A549 (cell line): ENCODE measurements around the gene PNRC2. TPM values are rescaled to one million over a fixed set of nuclear protein-coding genes. Genes with fewer than 3 reads are reported as not detected.

Source experiments
- ATAC-seq, 2 experiments: fragments of 200-7000 bp in 1 of 2; fragments of >200 bp in 1 of 2; cut with Nextera tagmentation in 1 of 2; cut with Tn5 transposase in 1 of 2; 3 replicates each; pipeline versions ENCODE4 v1.8.0 to v1.9.1; 2018 to 2020; ENCODE audit warnings: mild to moderate bottlenecking in 1 of 2, moderate library complexity in 1 of 2
- CTCF ChIA-PET: fragments of 300-600 bp; sonication (Branson Sonifier 250); formaldehyde crosslinking; extraction: SDS; loops from one replicate; lab custom pipeline; 2021; ENCODE audit warnings: antibody characterized with exemption, inconsistent platforms; lab: Yijun Ruan, JAX
- POLR2A ChIA-PET: fragments of 350-600 bp; formaldehyde crosslinking; extraction: SDS; loops from one replicate; lab custom pipeline; 2021; ENCODE audit warnings: antibody characterized with exemption, inconsistent platforms; lab: Yijun Ruan, JAX
- DNase-seq, 2 experiments: peaks; one replicate each; pipeline versions ENCODE4 v3.0.0 to v3.0.0-alpha.2; 2011 to 2016; ENCODE audit warnings: low read depth in 1 of 2, low spot score in 1 of 2
- FAIRE-seq: peaks from 2 replicates; lab custom pipeline; 2011; peaks lifted over from hg19 to GRCh38; lab: Jason Lieb, UNC
- H3K27ac ChIP-seq, 2 experiments: fragments of >200 bp; sonication (Bioruptor Twin); formaldehyde crosslinking; 3 replicates each; pipeline ENCODE4 v1.5.1; 2016 to 2017
- H3K4me1 ChIP-seq: fragments of >200 bp; sonication (Bioruptor Twin); formaldehyde crosslinking; 3 replicates; pipeline ENCODE4 v1.6.1; 2016
- H3K4me2 ChIP-seq: fragments of >200 bp; sonication (Bioruptor Twin); formaldehyde crosslinking; 3 replicates; pipeline ENCODE4 v1.6.1; 2016
- H3K4me3 ChIP-seq: fragments of >200 bp; sonication (Bioruptor Twin); formaldehyde crosslinking; 3 replicates; pipeline ENCODE4 v1.5.1; 2016
- H3K9me3 ChIP-seq: fragments of >200 bp; sonication (Bioruptor Twin); formaldehyde crosslinking; 3 replicates; pipeline ENCODE4 v1.6.1; 2016
- CHD4 ChIP-seq: fragments of 200-600 bp; sonication (generic); IDR thresholded peaks from 2 replicates; pipeline ENCODE4 v1.6.1; 2016; ENCODE audit warnings: antibody characterized with exemption, mild to moderate bottlenecking, borderline replicate concordance
- EHF ChIP-seq: fragments of 250-450 bp; sonication (Bioruptor Pico); IDR thresholded peaks from 2 replicates; pipeline ENCODE4 v1.5.0; 2020; ENCODE audit warnings: mild to moderate bottlenecking
- EHMT2 ChIP-seq: fragments of 200-600 bp; sonication (generic); IDR thresholded peaks from 2 replicates; pipeline ENCODE4 v1.6.1; 2016; ENCODE audit warnings: antibody characterized with exemption, low read depth, mild to moderate bottlenecking, moderate library complexity
- EP300 ChIP-seq, 2 experiments: fragments of >200 bp; sonication (Bioruptor Twin); formaldehyde crosslinking; IDR thresholded peaks; 2 replicates in 1 of 2; 3 replicates in 1 of 2; pipeline ENCODE4 v1.6.1; 2016 to 2017
- FOSB ChIP-seq: fragments of 250-450 bp; sonication (Bioruptor Pico); IDR thresholded peaks from 2 replicates; pipeline ENCODE4 v1.5.0; 2020; ENCODE audit warnings: mild to moderate bottlenecking, moderate library complexity
- FOSL2 ChIP-seq, 2 experiments: fragments of 450-650 bp in 1 of 2; fragments of >200 bp in 1 of 2; sonication (Bioruptor Twin) in 1 of 2; formaldehyde crosslinking; IDR thresholded peaks; 2 replicates each; pipeline versions ENCODE4 v1.5.0 to v1.6.1; 2016 to 2020; ENCODE audit warnings: mild to moderate bottlenecking in 1 of 2, moderate library complexity in 1 of 2
- HDAC2 ChIP-seq: fragments of 200-600 bp; sonication (generic); IDR thresholded peaks from 2 replicates; pipeline ENCODE4 v1.6.1; 2016
- JUN ChIP-seq, 2 experiments: fragments of >200 bp; sonication (Bioruptor Twin); formaldehyde crosslinking; IDR thresholded peaks; 2 replicates in 1 of 2; 3 replicates in 1 of 2; pipeline ENCODE4 v1.6.1; 2016 to 2017
- KDM5A ChIP-seq: fragments of 200-600 bp; sonication (generic); IDR thresholded peaks from 2 replicates; pipeline ENCODE4 v1.6.1; 2016; ENCODE audit warnings: antibody characterized with exemption, mild to moderate bottlenecking
- MAFK ChIP-seq: fragments of 450-650 bp; IDR thresholded peaks from 2 replicates; pipeline ENCODE4 v1.6.1; 2014; ENCODE audit not compliant: partially characterized antibody
- NPAS2 ChIP-seq: fragments of 250-450 bp; sonication (Bioruptor Pico); IDR thresholded peaks from 2 replicates; pipeline ENCODE4 v1.8.0; 2022; ENCODE audit warnings: mild to moderate bottlenecking, moderate library complexity, borderline replicate concordance
- PHF8 ChIP-seq: fragments of 200-600 bp; sonication (generic); IDR thresholded peaks from 2 replicates; pipeline ENCODE4 v1.6.1; 2016; ENCODE audit warnings: low read depth, mild to moderate bottlenecking, antibody characterized with exemption, moderate library complexity, borderline replicate concordance
- POLR2A ChIP-seq: IDR thresholded peaks from 2 replicates; pipeline ENCODE4 v1.6.1; 2012; ENCODE audit warnings: mild to moderate bottlenecking, low read length
- RAD21 ChIP-seq, 2 experiments: fragments of >200 bp in 1 of 2; sonication (Bioruptor Twin) in 1 of 2; formaldehyde crosslinking in 1 of 2; IDR thresholded peaks in 1 of 2; conservative IDR thresholded peaks in 1 of 2; 2 replicates in 1 of 2; 3 replicates in 1 of 2; pipeline ENCODE4 v1.6.1; 2012 to 2018; ENCODE audit warnings: inconsistent platforms in 1 of 2
- RFX5 ChIP-seq: fragments of 450-650 bp; IDR thresholded peaks from 2 replicates; pipeline ENCODE4 v1.7.1; 2014; ENCODE audit warnings: antibody characterized with exemption, mild to moderate bottlenecking, moderate library complexity
- ZC3H11A ChIP-seq: fragments of 450-650 bp; IDR thresholded peaks from 2 replicates; pipeline ENCODE4 v1.6.1; 2014; ENCODE audit warnings: antibody characterized with exemption, mild to moderate bottlenecking
- WGBS: methylation state at CpG from one replicate; pipeline ENCODE4 v1.1.6; 2017; ENCODE audit errors: missing lambda C conversion rate; 5-methylcytosine and 5-hydroxymethylcytosine counted together
- polyA minus RNA-seq: library from RNA; depleted of rRNA, polyadenylated mRNA; stranded (reverse); fragments of >200 nt; gene quantifications from 2 replicates; pipeline ENCODE4 v1.2.3, GENCODE V29; 2011; rRNA and poly(A)+ RNA removed
- polyA plus RNA-seq, 4 experiments: library from polyadenylated mRNA; depleted of rRNA in 3 of 4; stranded (reverse); fragments of >200 nt; fragmentation: RNase III in 1 of 4; extraction: RNeasy Plus Mini Kit Qiagen cat#74134 plus additional on column Dnase treatment in 1 of 4; gene quantifications; 2 replicates in 3 of 4; 3 replicates in 1 of 4; pipeline ENCODE4 v1.2.3, GENCODE V29; 2011 to 2017
- TF ChIP-seq, protein P1 (sequence below): fragments of 250-450 bp; sonication (Bioruptor Pico); IDR thresholded peaks from 2 replicates; pipeline ENCODE4 v1.5.0; 2020; ENCODE audit warnings: low read depth, mild to moderate bottlenecking, moderate library complexity
- TF ChIP-seq, protein P2 (sequence below): IDR thresholded peaks from 2 replicates; pipeline ENCODE4 v1.6.1; 2012
- TF ChIP-seq, protein P3 (sequence below): fragments of 450-650 bp; IDR thresholded peaks from 2 replicates; pipeline ENCODE4 v1.6.1; 2014; ENCODE audit warnings: antibody characterized with exemption
- TF ChIP-seq, protein P4 (sequence below): fragments of >200 bp; sonication (Bioruptor Twin); formaldehyde crosslinking; IDR thresholded peaks from 3 replicates; pipeline ENCODE4 v1.6.1; 2016

Gene PNRC2, protein sequence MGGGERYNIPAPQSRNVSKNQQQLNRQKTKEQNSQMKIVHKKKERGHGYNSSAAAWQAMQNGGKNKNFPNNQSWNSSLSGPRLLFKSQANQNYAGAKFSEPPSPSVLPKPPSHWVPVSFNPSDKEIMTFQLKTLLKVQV
- polyA plus RNA-seq (2011; rRNA removed) (38.1 and 106 TPM in 2 replicates), polyA plus RNA-seq (2017; fragmentation: RNase III; extraction: RNeasy Plus Mini Kit Qiagen cat#74134 plus additional on column Dnase treatment) (34.4 to 37.5 TPM (median 36.1 TPM) in 3 replicates), polyA minus RNA-seq (41.1 and 125 TPM in 2 replicates)
- 16.8 and 21.2 TPM in 2 replicates for polyA plus RNA-seq (2012; cell fraction: cytosol; rRNA removed)
- 12.3 and 16.1 TPM in 2 replicates for polyA plus RNA-seq (2012; cell fraction: nucleus; rRNA removed)

DNA sequence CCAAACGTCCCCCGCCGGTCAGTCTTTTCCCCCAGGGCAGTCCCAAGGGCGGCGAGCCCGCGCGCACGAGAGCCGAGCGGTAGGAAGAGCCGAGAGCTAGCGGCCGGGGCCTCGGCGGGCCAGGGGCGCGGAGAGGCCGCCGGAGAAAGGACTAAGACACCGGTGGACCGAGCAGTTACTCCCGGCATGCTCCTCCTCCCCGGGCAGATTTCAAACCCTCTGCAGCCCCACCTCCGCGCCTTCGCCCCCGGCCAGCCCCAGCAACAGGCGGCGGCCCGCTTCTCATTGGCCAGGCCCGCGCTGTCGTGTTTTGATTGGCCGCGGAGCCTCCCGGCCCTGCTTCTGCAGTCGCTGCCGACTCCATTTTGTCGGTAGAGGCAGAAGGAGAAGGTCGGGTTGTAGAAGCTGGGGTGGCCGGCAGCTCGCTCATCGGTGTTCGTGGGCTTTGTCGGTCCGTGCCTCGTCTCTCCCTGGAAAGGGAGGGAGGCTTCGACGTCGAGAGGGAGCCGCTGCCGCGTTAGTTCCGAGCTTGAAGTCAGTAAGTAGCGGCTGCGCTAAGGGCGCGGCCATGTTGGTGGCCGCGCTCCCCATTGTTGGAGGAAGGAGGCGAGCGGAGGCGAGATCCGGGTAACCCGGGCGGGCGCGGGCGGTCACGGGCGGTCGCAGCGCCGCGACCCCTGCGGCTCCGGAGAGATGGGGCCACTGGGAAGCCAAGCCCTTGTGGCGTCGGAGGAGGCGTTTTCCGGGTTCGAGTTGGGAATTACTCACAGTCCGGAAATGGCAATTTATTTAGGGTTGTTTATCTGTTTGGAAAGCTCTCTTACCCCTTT is at the start of gene PNRC2:
TSS of gene PNRC2 (plus strand) at position 368 of the 830 bp plus-strand sequence. CDS start 1,630 bp downstream, outside the sequence.
- FAIRE-seq, result no peak
- TF ChIP-seq KDM5A (peak; percentile 41; the same call in 1 of the 2 replicates), FOSB (CRISPR knock-in tag) (0 out of 2 replicates have a peak, but pooled peaks have one; percentile 28), EHF (CRISPR knock-in tag) (0 out of 2 replicates have a peak, but pooled peaks have one; percentile 42), POLR2A (peak; percentile 86), EP300 (IDR thresholded peaks at IDR 0.05) (no peak), FOSL2 (IDR thresholded peaks at IDR 0.05) (no peak), FOSL2 (CRISPR knock-in tag; IDR thresholded peaks at IDR 0.05) (no peak), RAD21 (conservative IDR thresholded peaks at IDR 0.05 in 1 of 2, IDR thresholded peaks at IDR 0.05 in 1 of 2) (no peak; a peak in 1 of 5 replicates), RFX5 (peak; percentile 98), PHF8 (peak; percentile 67; the same call in 1 of the 2 replicates), JUN (IDR thresholded peaks at IDR 0.05) (peak; percentile 81 to 93)
- TF ChIP-seq, protein P1, sequence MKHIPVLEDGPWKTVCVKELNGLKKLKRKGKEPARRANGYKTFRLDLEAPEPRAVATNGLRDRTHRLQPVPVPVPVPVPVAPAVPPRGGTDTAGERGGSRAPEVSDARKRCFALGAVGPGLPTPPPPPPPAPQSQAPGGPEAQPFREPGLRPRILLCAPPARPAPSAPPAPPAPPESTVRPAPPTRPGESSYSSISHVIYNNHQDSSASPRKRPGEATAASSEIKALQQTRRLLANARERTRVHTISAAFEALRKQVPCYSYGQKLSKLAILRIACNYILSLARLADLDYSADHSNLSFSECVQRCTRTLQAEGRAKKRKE, result no peak
- TF ChIP-seq, protein P2, sequence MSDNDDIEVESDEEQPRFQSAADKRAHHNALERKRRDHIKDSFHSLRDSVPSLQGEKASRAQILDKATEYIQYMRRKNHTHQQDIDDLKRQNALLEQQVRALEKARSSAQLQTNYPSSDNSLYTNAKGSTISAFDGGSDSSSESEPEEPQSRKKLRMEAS, result peak; percentile 43
- TF ChIP-seq, protein P3, sequence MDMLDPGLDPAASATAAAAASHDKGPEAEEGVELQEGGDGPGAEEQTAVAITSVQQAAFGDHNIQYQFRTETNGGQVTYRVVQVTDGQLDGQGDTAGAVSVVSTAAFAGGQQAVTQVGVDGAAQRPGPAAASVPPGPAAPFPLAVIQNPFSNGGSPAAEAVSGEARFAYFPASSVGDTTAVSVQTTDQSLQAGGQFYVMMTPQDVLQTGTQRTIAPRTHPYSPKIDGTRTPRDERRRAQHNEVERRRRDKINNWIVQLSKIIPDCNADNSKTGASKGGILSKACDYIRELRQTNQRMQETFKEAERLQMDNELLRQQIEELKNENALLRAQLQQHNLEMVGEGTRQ, result no peak
- TF ChIP-seq, protein P4, sequence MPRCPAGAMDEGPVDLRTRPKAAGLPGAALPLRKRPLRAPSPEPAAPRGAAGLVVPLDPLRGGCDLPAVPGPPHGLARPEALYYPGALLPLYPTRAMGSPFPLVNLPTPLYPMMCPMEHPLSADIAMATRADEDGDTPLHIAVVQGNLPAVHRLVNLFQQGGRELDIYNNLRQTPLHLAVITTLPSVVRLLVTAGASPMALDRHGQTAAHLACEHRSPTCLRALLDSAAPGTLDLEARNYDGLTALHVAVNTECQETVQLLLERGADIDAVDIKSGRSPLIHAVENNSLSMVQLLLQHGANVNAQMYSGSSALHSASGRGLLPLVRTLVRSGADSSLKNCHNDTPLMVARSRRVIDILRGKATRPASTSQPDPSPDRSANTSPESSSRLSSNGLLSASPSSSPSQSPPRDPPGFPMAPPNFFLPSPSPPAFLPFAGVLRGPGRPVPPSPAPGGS, result peak; percentile 88
- POLR2A ChIA-PET, result interaction anchor here (1.3 to 1.9 kb wide), 5 partner anchors 8 to 159 kb away, joined by 3 to 6 read pairs (median 4); partner anchors contain the start of gene GALE
- Histone ChIP-seq H3K4me1 (peaks cover 42% of the 10 kb centered on the region), H3K27ac (peak within 1 kb of the TSS; percentile 97 to 100), H3K4me2 (peak within 1 kb of the TSS; percentile 91), H3K4me3 (peak within 1 kb of the TSS; percentile 92), H3K9me3 (no peaks in the 10 kb centered on the region)
- CTCF ChIA-PET, result interaction anchor here (0.5 to 2.1 kb wide), 3 partner anchors 11 to 83 kb away, joined by 3 to 8 read pairs (median 5); no protein-coding TSS in a partner anchor
- ATAC-seq, result peak; percentile 94 to 96
- WGBS, result under 1% methylated on average over 42 of the region's 84 CpGs
- DNase-seq, result peak; percentile 92 to 94

DNA sequence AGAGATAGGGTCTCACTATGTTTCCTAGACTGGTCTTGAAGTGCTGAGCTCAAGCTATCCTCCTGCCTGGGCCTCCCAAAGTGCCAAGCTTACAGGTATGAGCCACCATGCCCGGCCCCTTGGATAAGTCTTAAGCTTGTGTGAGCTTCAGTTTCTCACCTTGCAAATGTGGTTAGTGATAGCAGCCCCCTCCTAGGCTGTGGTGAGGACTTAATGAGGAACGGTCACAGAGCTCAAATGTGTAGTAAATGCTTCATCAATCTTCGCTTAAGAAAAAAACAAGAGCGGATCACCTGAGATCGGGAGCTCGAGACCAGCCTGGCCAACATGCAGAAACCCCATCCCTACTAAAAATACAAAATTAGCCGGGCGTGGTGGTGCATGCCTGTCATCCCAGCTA is 49.5 kb upstream of the PNRC2 start:
- POLR2A ChIA-PET, result no interaction called here
- WGBS, result 93% methylated on average over 8 of the region's 8 CpGs
- no peak overlapping the region for H3K4me2 ChIP-seq
- DNase-seq, result no peak
- CTCF ChIA-PET, result interaction anchor here (1.4 kb wide), 1 partner anchor 42 kb away, joined by 5 read pairs; no protein-coding TSS in a partner anchor
- no peaks in the 10 kb centered on the region for H3K4me1 ChIP-seq
- no peak for TF ChIP-seq CHD4
- no peak for TF ChIP-seq EHMT2
- no peak for TF ChIP-seq NPAS2 (CRISPR knock-in tag)
- no peak for TF ChIP-seq HDAC2
- no peak for TF ChIP-seq MAFK
- TF ChIP-seq ZC3H11A, result no peak
- no peak for TF ChIP-seq PHF8
- TF ChIP-seq, all 56 proteins: peak for 0
- ATAC-seq (no peak), FAIRE-seq (no peak)
- no peak overlapping the region for H3K27ac ChIP-seq
- H3K9me3 ChIP-seq, result no peaks in the 10 kb centered on the region
- no peak overlapping the region for H3K4me3 ChIP-seq
